Esophagus mucosa (tissue), 1 donor: ENCODE results near the gene LENG8. TPM values are rescaled to one million over a fixed set of nuclear protein-coding genes. Genes with fewer than 3 reads are reported as not detected.
"Not testable (repeated sequence)": the region's sequence is repeated elsewhere in the genome, so short reads cannot be mapped to it uniquely, and the experiment has no call there.

Source experiments
- ATAC-seq: fragments of 200-7000 bp; cut with Tn5 transposase; one replicate; pipeline ENCODE4 v1.9.1; 2020
- total RNA-seq: library from RNA; stranded (reverse); gene quantifications from one replicate; pipeline ENCODE4 v1.2.4, GENCODE V29; 2023
- donor health status: DM: yes; HTN: yes; CAD: no.

LENG8 gene
- total RNA-seq, 1 donor from 2014 or later = 38.5 TPM

DNA sequence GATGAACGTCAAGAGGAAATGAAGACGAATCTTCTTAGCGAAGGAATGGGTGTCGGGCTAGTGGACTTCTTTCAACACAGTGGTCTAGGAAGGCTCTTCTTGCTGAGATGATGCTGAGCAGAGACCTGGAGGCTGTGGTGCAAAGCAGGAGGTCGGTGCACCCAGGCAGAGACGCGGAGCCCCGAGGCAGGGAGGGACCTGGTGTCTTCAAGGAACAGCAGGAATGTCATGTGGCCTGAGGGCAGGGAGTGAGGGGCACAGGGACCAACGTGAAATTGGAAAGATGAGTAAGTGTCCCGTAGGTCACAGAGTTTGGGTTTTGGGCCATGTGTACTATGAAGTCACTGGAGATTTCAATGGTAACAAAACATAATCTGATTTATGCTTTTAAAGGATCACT is 35.5 kb downstream of the LENG8 start:
- ATAC-seq = no peak

DNA sequence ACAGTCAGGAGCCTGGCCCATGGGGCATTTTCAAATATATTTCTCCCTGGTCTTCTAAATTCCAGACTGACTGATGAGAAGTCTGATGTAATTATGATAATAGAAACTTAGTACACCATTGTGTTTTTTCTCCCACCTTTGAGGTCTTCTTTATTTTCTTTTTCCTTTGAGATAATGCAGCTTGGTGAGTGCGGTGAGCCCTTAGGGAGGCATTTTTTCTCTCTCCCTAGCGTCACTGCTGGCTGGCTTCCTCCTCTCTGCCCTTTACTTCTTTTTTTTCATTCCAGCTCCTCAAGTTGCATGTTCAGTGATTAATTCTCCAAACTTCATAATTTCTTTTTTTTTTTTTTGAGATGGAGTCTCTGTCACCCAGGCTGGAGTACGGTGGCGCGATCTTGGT is 36.9 kb downstream of the LENG8 start:
- ATAC-seq = no peak

DNA sequence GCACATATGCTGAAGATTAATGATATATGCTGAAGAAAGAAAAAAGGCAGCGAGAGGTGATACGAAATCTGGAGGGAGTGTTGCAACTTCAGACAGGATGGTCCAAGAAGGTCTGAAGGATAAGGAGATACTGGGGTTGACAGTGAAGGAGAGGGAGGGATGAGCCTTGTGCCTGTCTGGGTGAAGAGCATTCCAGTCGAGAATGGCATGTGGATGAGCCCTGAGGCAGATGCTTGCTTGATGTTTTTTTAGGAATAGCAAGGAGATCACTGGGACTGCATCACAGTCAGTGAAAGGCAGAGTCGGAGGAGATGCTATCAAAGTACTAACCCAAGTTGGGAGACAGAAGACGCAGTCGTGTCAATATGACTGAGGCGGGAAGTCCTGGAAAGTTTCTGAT is 40.3 kb downstream of the LENG8 start:
- no peak for ATAC-seq

DNA sequence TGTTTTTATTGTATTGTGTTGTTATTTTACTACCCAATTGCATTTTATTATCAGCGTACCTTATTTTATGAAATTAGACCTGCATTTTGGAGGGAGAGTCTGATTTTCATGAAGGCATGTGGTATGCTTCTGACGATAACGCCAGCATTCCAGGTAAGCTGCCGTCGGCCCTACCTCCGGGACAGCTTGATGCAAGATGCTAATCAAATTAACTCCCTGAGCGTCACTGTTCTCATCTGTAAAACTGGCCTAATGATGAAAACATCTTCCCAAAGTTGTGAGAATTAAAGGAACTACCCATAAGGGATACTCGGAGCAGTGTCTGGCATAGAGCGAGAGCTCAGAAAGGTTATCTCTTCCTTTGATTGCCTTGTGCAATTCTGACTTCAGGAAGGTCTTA is 40.8 kb downstream of the LENG8 start:
- ATAC-seq = no peak

DNA sequence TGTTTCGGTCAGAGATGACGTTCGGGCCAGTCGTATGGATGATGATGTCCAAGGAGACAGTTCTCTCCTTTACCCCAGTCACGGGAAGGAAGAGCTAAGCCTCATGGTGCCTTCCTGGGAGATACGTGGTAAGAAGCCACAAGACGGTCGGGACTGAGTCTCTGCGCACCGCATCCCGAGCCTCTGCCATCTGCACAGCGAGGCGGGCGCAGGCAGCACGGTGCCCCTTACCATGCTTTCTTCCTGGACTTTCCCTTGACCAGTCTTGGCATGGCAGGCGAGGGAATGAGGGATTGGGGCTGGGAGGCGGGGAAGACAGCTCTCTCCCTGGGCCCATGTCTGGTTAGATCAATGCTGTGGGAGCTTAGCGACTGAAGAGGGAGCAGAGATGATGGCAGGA is 43.6 kb downstream of the LENG8 start:
- ATAC-seq = no peak

DNA sequence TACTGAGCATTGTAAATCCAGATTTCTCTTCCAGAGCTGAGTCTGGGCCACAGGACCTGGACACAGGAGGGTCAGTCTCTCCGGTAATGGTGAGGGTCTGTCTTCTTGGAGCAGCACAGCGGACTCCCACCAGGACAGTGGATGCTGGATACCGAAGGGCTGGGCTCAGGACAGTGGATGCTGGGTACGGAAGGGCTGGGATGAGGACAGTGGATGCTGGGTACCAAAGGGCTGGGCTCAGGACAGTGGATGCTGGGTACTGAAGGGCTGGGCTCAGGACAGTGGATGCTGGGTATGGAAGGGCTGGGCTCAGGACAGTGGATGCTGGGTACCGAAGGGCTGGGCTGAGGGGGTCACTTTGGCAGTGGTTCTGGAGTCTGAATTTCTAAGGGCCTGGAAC is 44.1 kb downstream of the LENG8 start:
- not testable (repeated sequence) for ATAC-seq

DNA sequence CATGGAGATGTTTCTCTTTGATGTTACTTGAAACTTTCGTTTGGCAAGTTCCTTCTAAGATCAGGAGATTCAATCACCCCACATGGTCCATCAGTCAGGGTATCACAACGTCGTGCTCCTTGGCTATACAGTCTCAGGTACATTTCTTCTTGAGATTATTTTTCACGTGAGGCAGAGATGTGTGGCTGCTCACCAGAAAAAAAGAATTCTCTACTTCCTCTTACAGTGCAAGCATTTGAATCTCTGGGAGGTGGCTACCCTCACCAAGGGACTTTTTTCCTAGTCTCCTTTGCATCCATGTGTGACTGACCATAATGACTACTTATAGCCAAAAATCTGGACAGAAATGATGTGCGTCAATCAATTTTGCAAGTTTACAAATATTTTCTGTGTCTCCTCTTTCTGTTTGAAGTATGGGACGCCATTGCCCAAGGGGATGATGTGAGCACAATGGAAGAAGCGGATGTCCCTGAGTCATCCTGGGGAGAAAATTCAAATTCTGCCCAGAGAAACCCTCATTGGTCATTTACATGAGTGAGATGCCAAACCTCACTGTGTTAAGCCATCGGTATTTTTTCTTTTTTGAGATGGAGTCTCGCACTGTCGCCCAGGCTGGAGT is 45.1 kb downstream of the LENG8 start:
- no peak for ATAC-seq

DNA sequence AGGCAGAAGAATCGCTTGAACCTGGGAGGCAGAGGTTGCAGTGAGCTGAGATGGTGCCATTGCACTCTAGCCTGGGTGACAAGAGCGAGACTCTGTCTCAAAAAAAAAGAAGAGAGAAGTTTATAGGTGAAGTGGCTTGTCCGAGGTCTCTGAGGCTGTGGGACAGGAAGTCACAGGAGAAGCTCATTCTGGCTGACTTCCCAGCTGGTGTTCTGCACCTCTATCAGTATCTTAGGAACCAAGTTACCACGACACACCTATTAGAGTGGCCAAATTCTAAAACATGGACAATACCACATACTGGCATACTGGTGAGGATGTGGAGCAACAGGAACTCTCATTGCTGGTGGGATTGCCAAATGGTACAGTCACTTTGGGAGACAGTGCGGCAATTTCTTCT is 46.3 kb downstream of the LENG8 start:
- not testable (repeated sequence) for ATAC-seq

DNA sequence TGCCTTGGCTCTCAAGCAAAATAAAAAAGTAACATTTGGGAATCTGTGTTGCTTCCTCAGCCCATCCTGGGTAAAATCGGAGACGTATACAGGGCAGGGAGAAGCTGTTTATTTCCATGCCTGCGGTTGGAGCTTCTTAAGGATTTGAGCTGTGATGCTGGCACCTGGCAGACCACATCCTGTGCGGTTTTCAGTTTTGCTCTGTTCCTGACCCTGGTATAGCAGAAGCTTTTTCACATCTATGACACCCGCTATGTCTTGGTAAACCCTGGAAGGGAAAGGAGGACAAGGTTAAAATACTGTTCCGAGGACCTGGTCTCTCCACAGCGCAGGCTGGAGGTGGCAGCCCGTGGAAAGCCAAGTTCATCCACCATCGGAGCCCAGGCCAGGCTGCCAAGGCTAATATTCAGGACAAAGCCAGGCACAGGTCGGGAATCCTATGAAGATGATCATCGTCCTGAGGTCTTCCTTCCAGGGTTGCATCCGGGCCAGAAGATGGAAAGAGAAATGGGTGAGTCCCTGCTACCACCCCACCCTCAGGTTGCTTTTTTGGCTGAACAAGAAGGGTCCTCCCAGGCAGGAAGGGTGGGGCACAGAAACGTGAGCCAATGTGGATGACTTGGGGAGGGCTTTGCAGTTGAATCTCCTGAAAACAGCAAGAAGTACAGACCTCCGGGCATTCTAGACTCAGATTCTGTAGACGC is 48.9 kb downstream of the LENG8 start:
- not testable (repeated sequence) for ATAC-seq

DNA sequence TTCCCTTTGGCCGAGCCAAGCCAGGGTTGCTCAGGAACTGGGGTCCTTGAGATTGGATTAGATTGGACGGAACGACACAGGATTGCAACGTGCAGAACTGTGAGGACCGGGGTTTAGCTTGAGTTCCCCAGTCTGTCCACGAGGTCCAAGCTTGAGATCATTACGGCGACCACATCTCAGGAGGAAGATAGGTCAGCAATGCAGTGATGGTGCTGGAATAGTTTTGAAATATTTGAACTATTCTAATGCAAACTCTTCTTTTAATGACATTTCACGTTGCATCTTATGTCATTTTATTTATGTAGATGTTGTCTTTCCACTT is 49.4 kb downstream of the LENG8 start:
- ATAC-seq = not testable (repeated sequence)

DNA sequence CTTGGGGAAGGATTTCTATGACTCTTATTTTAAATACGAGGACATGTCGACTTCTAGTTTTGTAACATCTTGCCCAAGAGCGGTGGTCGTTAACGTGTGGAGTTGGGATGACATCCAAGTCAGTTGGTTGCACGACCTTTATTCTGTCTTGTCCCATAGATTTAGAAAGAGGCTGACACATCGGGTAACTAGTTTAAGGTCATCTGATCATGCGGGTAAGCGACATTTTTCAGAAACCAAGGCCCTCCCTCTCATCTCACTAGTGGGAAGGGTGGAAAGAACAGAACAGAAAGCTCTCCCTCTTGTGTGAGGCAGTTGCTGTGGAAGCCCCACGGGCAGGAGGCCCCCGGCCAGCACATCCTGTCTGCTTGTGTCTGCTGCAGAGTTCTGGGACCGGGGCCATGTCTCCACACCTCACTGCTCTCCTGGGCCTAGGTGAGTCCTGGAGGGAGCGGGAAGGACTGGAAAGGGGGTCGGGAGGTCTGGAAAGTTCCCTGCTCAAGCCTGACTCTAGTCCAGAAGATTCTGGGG is 53.6 kb downstream of the LENG8 start, which contains the start of gene LAIR2:
TSS of gene LAIR2 (plus strand) at position 314 of the 531 bp plus-strand sequence. CDS start at position 402, 88 bp downstream.
- no peak for ATAC-seq

DNA sequence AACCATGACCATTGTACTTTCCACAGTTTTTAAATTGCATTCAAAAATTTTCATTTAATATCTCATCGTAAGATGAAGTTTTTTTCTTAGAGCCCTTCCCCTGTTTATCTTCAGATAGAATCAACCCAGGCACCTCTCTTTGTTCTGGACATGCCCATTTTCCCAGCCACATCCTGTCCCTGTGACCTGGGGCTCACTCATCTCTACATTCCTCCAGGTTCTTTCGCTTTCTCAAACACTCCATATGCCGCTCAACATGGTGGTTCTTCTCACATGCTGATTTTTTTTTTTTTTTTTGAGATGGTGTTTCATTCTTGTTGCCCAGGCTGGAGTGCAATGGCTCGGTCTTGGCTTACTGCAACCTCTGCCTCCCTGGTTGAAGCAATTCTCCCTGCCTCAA is 56.5 kb downstream of the LENG8 start:
- ATAC-seq = not testable (repeated sequence)

DNA sequence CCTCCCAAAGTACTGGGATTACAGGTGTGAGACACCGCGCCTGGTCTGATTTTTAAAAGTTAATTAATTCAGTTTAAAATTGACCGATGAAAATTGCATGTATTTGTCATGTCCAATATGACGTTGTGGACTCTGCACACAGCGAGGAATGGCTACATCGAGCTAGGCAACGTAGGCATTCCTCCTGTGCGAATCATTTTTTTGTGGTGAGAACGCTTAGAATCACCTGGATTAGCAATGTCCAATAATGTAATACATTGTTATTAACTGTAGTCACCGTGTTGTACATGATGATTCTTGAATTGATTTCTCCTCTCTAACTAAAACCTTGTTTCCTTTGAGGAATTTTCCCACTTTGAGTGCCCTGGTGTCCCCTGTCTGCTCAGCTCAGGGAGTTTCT is 57.1 kb downstream of the LENG8 start:
- ATAC-seq = no peak

DNA sequence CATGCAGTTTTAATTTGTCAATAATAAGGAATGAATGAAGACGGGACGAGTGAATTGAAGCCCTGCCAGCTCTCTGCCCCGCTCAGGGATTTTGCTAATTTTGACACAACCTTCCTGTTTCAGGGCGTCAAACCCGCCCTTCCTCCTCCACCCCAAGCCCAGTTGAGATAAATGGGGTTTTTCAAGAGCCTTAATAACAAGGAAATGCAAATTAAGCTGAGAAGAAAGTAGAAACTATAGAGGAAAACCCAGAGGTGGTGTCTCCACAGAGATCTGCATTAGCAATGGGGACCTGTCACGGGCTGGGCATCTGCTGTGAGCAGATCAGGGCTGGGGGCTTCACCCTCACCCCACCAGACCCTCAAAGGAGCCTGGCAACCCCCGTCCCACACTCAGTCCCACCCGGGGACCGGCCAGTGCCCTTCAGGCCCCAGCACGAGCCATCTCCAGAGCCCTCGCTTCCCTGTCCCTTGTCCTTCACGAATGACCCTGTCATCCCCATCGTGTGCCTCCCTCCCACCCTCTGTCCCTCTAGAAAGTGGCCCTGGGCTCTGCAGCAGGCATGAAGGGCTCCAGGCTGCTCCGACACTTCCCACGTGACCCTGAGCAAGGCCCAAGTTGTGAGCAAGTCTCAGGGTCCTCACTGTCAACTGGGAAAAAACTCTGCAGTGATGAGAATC is 58.2 kb downstream of the LENG8 start:
- ATAC-seq = peak; percentile 11

DNA sequence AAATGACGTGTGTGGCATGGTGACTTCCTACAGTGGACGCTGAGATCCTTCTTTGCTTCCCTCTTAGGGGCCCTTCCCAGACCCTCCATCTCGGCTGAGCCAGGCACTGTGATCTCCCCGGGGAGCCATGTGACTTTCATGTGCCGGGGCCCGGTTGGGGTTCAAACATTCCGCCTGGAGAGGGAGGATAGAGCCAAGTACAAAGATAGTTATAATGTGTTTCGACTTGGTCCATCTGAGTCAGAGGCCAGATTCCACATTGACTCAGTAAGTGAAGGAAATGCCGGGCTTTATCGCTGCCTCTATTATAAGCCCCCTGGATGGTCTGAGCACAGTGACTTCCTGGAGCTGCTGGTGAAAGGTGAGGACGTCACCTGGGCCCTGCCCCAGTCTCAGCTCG is 58.8 kb downstream of the LENG8 start:
- no peak for ATAC-seq

DNA sequence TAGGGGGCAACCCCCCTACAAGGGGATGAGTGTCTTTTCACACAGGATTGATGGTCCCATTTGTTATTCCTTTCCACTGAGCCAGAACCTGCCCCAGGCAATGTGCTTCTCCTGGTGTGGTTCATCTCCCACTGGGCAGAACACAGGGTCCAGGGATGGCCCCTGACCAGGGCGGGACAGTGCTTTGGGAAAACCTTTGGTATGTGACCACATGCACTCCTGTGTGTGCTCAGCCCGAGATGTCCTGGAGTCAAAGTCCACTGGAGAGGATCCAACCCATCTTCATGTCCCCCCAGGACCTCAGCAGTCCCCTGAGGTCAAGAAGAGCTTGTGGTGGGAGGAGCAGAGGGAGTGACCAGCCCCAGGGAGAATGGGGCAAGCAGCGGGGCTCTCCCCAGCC is 59.5 kb downstream of the LENG8 start:
- ATAC-seq = peak; percentile 9

DNA sequence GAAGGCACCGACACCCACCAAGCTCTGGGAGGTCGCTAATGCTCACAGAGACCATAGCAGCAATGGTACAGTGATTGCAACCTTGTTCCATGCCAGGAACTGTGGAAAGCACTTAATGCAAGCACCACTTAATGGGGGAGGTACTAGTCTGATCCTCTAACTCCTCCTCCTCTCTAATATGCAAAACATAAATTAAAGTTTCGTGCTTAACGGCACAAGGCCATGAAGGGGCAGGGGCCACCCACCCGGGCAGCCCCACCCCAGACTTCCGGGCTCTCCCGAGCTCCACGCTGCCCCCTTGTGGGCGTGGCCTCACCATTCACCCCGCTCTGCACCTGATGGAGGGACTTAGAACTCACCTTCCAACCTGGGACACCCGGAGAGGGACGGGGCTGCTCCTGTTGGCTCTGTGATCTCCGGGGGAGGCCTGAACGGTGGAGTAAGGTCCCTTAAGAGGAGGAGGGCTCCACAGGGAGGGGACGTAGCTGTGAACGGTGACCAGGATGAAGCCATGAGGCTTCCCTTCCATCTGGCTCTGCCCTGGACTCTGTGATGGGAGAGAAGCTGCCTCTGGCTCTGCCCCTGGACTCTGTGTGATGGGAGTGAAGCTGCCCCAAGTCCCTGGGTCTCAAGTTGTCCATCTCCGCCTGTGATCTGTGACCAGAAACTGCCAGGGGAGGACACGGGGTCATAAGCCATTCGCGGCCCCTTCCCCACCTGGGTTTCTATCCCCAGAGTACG is 60.4 kb downstream of the LENG8 start:
- ATAC-seq = peak; percentile 38

Other genes starting within 250 kb of the LENG8 start
- gene RPS9, start 248.3 kb upstream of the LENG8 start, total RNA-seq = 1,727 TPM
- 0.72 TPM for gene LILRB3, start 226.2 kb upstream of the LENG8 start, total RNA-seq
- gene LILRA6, start 206.4 kb upstream of the LENG8 start, total RNA-seq = not detected
- gene LILRB5, start 191.9 kb upstream of the LENG8 start, total RNA-seq = 0.32 TPM
- gene LILRB2, start 168.1 kb upstream of the LENG8 start, total RNA-seq = 0.84 TPM
- gene LILRA5, start 136.0 kb upstream of the LENG8 start, total RNA-seq = 0.64 TPM
- gene LILRA4, start 110.0 kb upstream of the LENG8 start, total RNA-seq = not detected
- 1.5 TPM for gene LAIR1, start 84.3 kb upstream of the LENG8 start, total RNA-seq
- gene TTYH1, start 33.7 kb upstream of the LENG8 start, total RNA-seq = 0.44 TPM
- gene LENG9, start 14.6 kb downstream of the LENG8 start, total RNA-seq = 7.2 TPM
- gene CDC42EP5, start 24.1 kb downstream of the LENG8 start, total RNA-seq = 18.2 TPM
- not detected for gene LAIR2, start 53.6 kb downstream of the LENG8 start, total RNA-seq
- gene LILRA2, start 124.6 kb downstream of the LENG8 start, total RNA-seq = not detected
- gene LILRA1, start 144.4 kb downstream of the LENG8 start, total RNA-seq = 0.16 TPM
- gene LILRB1, start 181.3 kb downstream of the LENG8 start, total RNA-seq = 1.3 TPM
- 0.48 TPM for gene LILRB4, start 213.8 kb downstream of the LENG8 start, total RNA-seq